22Rv1 (cell line): ENCODE data around the gene ADAMTS8.

Experiments used
- ZFX ChIP-seq: fragments of 450-650 bp; IDR thresholded peaks from 2 replicates; pipeline ENCODE4 v1.6.1; 2017; ENCODE audit warnings: antibody characterized with exemption, borderline replicate concordance
- TF ChIP-seq, protein P1 (sequence below): fragments of 450-650 bp; IDR thresholded peaks from 2 replicates; pipeline ENCODE4 v1.5.1; 2017; ENCODE audit warnings: mild to moderate bottlenecking

DNA sequence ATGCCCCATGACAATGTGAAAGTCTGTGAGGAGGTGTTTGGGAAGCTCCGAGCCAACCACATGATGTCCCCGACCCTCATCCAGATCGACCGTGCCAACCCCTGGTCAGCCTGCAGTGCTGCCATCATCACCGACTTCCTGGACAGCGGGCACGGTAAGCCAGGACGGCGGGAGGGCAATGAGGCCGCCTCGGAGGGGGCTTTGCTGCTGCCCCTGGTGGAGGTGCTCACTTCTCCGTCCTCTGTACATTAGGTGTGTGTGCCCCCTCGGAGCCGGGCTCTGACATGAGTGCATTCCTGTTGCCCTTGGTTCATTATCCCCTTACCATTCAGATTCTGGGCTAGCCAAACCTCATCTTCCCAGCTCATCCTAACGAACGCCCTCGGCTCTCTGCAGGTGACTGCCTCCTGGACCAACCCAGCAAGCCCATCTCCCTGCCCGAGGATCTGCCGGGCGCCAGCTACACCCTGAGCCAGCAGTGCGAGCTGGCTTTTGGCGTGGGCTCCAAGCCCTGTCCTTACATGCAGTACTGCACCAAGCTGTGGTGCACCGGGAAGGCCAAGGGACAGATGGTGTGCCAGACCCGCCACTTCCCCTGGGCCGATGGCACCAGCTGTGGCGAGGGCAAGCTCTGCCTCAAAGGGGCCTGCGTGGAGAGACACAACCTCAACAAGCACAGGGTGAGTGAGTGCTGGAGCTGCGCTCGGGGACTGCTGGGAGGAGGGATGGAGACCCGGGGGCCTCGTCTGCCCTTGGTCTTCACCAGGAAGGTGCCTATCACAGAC, 33.9 kb upstream of the ADAMTS8 start:
- TF ChIP-seq, protein P1, sequence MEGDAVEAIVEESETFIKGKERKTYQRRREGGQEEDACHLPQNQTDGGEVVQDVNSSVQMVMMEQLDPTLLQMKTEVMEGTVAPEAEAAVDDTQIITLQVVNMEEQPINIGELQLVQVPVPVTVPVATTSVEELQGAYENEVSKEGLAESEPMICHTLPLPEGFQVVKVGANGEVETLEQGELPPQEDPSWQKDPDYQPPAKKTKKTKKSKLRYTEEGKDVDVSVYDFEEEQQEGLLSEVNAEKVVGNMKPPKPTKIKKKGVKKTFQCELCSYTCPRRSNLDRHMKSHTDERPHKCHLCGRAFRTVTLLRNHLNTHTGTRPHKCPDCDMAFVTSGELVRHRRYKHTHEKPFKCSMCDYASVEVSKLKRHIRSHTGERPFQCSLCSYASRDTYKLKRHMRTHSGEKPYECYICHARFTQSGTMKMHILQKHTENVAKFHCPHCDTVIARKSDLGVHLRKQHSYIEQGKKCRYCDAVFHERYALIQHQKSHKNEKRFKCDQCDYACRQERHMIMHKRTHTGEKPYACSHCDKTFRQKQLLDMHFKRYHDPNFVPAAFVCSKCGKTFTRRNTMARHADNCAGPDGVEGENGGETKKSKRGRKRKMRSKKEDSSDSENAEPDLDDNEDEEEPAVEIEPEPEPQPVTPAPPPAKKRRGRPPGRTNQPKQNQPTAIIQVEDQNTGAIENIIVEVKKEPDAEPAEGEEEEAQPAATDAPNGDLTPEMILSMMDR = no peak
- TF ChIP-seq ZFX = no peak
